DND-41 (cell line): ENCODE results near the gene CTNNBL1.
A peak's percentile ranks its signal among the peaks of the same experiment; 100 is the strongest.

Experiments used
- ATAC-seq: fragments of 200-7000 bp; cut with Tn5 transposase; 3 replicates; pipeline ENCODE4 v1.9.1; 2021; ENCODE audit warnings: low read depth; ENCODE audit not compliant: insufficient read depth
- DNase-seq: peaks from one replicate; pipeline ENCODE4 v3.0.0-alpha.2; 2020
- H2AFZ ChIP-seq: 2 replicates; pipeline ENCODE4 v1.6.0; 2012; ENCODE audit warnings: low read depth, low read length
- H3K27ac ChIP-seq: 2 replicates; pipeline ENCODE4 v1.5.1; 2012; ENCODE audit warnings: low read length, inconsistent platforms
- H3K27me3 ChIP-seq: fragments of 200-600 bp; sonication (generic); 2 replicates; pipeline ENCODE4 v1.6.0; 2012; ENCODE audit warnings: low read length, mild to moderate bottlenecking, inconsistent platforms; ENCODE audit not compliant: insufficient read depth, poor library complexity
- H3K36me3 ChIP-seq: 2 replicates; pipeline ENCODE4 v1.5.1; 2012; ENCODE audit warnings: low read length, inconsistent platforms; ENCODE audit not compliant: insufficient read depth
- H3K4me1 ChIP-seq: 2 replicates; pipeline ENCODE4 v1.5.1; 2012; ENCODE audit warnings: mild to moderate bottlenecking, low read length; ENCODE audit not compliant: insufficient read depth
- H3K4me2 ChIP-seq: 2 replicates; pipeline ENCODE4 v1.6.0; 2012; ENCODE audit warnings: mild to moderate bottlenecking, moderate library complexity, low read length, inconsistent platforms; ENCODE audit not compliant: insufficient read depth
- H3K4me3 ChIP-seq, 2 experiments: fragments of 200-600 bp in 1 of 2; shearing (Covaris generic) in 1 of 2; 2 replicates each; pipeline ENCODE4 v1.5.1; 2012 to 2016; ENCODE audit warnings: inconsistent platforms in 2 of 2, low read length in 2 of 2, mild to moderate bottlenecking in 2 of 2, low read depth in 1 of 2, moderate library complexity in 1 of 2
- H3K79me2 ChIP-seq: 2 replicates; pipeline ENCODE4 v1.6.0; 2012; ENCODE audit warnings: low read length, inconsistent platforms; ENCODE audit not compliant: insufficient read depth
- H3K9ac ChIP-seq: 2 replicates; pipeline ENCODE4 v1.6.0; 2012; ENCODE audit warnings: low read depth, mild to moderate bottlenecking, inconsistent platforms, low read length, moderate library complexity
- H3K9me3 ChIP-seq: 2 replicates; pipeline ENCODE4 v1.5.1; 2012; ENCODE audit warnings: low read length, moderate library complexity, mild to moderate bottlenecking, inconsistent platforms; ENCODE audit not compliant: insufficient read depth, severe bottlenecking
- H4K20me1 ChIP-seq: 2 replicates; pipeline ENCODE4 v1.6.0; 2012; ENCODE audit warnings: low read length; ENCODE audit not compliant: insufficient read depth
- CTCF ChIP-seq: IDR thresholded peaks from 2 replicates; pipeline ENCODE4 v1.5.1; 2012; ENCODE audit warnings: borderline replicate concordance, low read length, moderate library complexity, mild to moderate bottlenecking; ENCODE audit not compliant: poor library complexity, severe bottlenecking; ENCODE audit errors: extremely low read depth
- EZH2 ChIP-seq: IDR thresholded peaks from 3 replicates; pipeline ENCODE4 v1.6.1; 2012; ENCODE audit warnings: borderline replicate concordance, low read depth, mild to moderate bottlenecking, moderate library complexity, low read length, inconsistent platforms; ENCODE audit not compliant: severe bottlenecking

CTNNBL1 gene

GRCh38 chr20:37901654-37902503 is 208.0 kb downstream of the CTNNBL1 start:
- peak; percentile 51 for DNase-seq
- Histone ChIP-seq H3K27ac (no peak overlapping the region), H3K79me2 (no peaks in the 10 kb centered on the region), H3K4me2 (no peak overlapping the region), H3K9me3 (no peaks in the 10 kb centered on the region), H3K36me3 (no peaks in the 10 kb centered on the region), H4K20me1 (peaks cover 35% of the 10 kb centered on the region), H3K4me1 (no peaks in the 10 kb centered on the region), H3K27me3 (no peaks in the 10 kb centered on the region), H3K9ac (no peak overlapping the region), H3K4me3 (no peak overlapping the region), H2AFZ (no peak overlapping the region)
- ATAC-seq = peak; percentile 72
- TF ChIP-seq EZH2 (no peak), CTCF (peak; percentile 53)

GRCh38 chr20:37902504-37903313 is 208.9 kb downstream of the CTNNBL1 start, which contains the start of gene VSTM2L:
Gene VSTM2L (plus strand): TSS chr20:37903127. CDS start chr20:37903351, 224 bp downstream.
- Histone ChIP-seq H3K4me3 (no peak within 1 kb of the TSS), H3K9ac (no peak within 1 kb of the TSS), H3K27ac (no peak within 1 kb of the TSS), H3K27me3 (no peaks in the 10 kb centered on the region), H2AFZ (no peak within 1 kb of the TSS), H4K20me1 (peaks cover 35% of the 10 kb centered on the region), H3K9me3 (no peaks in the 10 kb centered on the region), H3K4me1 (no peaks in the 10 kb centered on the region), H3K36me3 (no peaks in the 10 kb centered on the region), H3K4me2 (no peak within 1 kb of the TSS), H3K79me2 (no peaks in the 10 kb centered on the region)
- TF ChIP-seq CTCF = no peak
- no peak for TF ChIP-seq EZH2
- no peak for DNase-seq
- ATAC-seq = no peak

- no peaks in the 10 kb centered on the region for H3K4me1 ChIP-seq
- H3K36me3 ChIP-seq = no peaks in the 10 kb centered on the region
- no peak overlapping the region for H3K4me3 ChIP-seq
- H3K4me2 ChIP-seq = no peak overlapping the region
- H3K9ac ChIP-seq = no peak overlapping the region
- DNase-seq (no peak), ATAC-seq (no peak)
- H2AFZ ChIP-seq = no peak overlapping the region
- H3K27me3 ChIP-seq = no peaks in the 10 kb centered on the region
- no peaks in the 10 kb centered on the region for H3K79me2 ChIP-seq
- no peak overlapping the region for H3K27ac ChIP-seq
- TF ChIP-seq CTCF (no peak), EZH2 (no peak)
- H4K20me1 ChIP-seq = peaks cover 35% of the 10 kb centered on the region
- H3K9me3 ChIP-seq = no peaks in the 10 kb centered on the region
These were observed 209.6 kb downstream of the CTNNBL1 start for GRCh38 chr20:37903317-37904007.
